Epithelial cell of prostate (primary cell): ENCODE measurements around the gene TEX47.

Experiments
- DNase-seq: peaks from one replicate; pipeline ENCODE4 v3.0.0-alpha.2; 2011; ENCODE audit warnings: low read depth, low spot score
- H3K27ac ChIP-seq: fragments of 450-650 bp; 2 replicates; pipeline ENCODE4 v1.5.1; 2017; ENCODE audit warnings: mild to moderate bottlenecking

The TEX47 gene

DNA sequence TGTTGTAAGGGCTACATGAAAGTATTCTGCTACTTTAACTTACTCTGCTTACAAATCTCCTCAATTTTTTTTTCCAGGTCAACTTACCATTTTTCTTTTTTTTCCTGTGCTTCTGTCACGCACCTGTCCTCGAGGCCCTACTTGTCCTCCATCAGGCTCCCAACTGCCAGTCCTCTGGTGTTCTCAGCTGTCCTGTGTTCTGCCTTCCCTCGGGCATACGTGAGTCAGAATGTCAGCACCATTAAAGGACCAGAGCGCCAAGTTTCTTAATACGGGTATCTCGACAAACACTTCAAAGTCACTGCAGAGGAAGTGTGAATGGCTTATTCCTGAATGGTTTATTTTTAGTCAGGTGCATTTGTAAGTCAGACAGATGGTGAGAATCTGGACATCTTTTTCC lies at the start of gene TEX47:
Gene TEX47 (minus strand): TSS at position 185 of the 400 bp plus-strand sequence. CDS start 795 bp downstream, outside the sequence.
- no peak for DNase-seq
- H3K27ac ChIP-seq = no peak within 1 kb of the TSS

GRCh38 chr7:88845091-88845490 lies 49.6 kb upstream of the TEX47 start:
- H3K27ac ChIP-seq = no peak overlapping the region
- DNase-seq = no peak

DNA sequence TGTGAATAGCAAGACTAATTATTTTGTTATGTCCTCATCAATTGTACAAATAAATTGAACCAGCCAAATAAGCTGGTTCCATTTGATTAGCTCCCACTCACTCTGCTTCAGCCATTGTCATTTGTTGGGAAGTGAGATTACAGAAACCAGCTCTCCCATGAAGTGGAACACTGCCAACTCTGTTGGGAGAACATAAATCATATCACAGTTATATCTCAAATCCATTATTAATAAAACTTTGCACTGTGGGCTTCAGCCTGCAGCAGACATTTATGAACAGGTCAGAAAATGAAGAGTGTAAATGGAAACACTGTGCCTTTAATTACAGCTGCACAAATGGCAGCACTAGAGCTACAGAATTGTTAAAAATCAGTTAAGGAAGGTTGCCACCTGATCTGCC lies 46.7 kb upstream of the TEX47 start:
- no peak for DNase-seq
- no peak overlapping the region for H3K27ac ChIP-seq

- no peak overlapping the region for H3K27ac ChIP-seq
- no peak for DNase-seq
These were observed 39.7 kb upstream of the TEX47 start for GRCh38 chr7:88835147-88835728.

GRCh38 chr7:88826222-88826621 lies 30.7 kb upstream of the TEX47 start:
- DNase-seq = no peak
- no peak overlapping the region for H3K27ac ChIP-seq

DNA sequence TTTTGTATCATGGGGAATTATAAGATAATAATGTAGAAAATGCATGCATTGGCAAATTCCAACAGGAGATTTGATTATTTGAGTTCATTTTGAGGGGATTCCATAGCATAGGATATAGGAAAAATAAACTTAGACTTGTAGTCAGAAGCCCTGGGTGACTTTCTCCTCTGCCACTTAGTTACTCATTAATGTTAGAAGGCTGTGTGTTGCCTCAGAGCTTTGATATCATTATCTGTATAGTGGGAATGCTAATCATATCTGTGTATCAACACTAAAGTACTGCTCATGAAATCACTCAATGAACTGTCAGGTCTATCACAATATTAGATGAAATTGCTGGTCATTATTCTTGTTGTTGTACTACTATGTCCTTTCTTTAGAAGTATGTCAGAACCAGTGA lies 23.0 kb upstream of the TEX47 start:
- DNase-seq = no peak
- H3K27ac ChIP-seq = no peak overlapping the region

DNA sequence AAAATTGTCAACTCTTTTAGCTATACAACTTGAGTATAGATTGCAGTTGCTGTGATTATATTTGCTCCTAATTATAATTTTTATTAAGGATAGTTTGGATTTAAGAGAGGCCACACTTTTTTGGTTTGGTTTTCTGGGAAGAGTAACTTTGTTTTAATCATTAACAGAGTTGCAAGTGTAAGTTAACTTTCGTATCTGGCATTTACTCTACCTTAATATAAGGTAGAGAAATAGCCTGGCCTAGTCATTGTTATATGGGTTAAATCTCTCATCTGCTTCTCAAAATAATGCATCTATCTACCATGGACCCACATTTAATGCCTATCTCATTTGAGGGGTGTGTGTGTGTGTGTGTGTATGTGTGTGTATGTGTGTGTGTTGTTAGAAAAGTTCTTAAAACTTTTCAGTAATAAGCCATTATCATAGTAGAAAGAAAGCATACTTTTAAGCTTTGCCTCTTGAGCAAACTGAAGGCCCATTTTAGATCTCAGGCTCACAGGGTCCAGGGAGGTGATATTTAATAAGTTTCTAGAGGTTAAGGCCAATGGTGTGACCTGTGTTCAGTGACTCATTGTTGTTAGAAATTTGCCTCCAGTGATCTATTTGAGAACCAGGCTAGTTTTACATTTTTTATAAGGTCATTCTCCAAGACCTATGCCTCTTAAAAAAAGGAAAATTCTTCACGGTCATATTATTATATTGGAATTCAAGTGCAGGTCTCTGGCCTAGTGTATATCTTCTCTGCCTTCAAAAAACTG lies 10.9 kb upstream of the TEX47 start:
- DNase-seq = no peak
- no peak overlapping the region for H3K27ac ChIP-seq

DNA sequence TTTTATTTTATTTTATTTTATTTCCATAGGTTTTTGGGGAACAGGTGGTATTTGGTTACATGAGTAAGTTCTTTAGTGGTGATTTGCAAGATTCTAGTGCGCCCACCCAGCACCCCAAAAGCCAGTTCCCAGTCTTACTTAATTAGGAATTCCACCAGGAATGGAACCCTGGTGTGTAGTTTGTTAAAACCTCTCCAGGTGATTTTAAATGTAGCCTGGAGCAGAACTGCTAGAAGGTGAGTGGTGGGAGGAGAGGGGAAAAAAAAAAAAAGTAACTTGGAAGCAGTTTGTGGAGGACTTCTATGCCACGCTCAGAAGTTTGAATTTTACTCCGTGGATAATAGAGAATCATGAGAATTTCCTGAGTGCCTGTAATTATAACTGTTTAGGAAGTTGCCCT lies 5.5 kb upstream of the TEX47 start:
- H3K27ac ChIP-seq = no peak overlapping the region
- no peak for DNase-seq

DNA sequence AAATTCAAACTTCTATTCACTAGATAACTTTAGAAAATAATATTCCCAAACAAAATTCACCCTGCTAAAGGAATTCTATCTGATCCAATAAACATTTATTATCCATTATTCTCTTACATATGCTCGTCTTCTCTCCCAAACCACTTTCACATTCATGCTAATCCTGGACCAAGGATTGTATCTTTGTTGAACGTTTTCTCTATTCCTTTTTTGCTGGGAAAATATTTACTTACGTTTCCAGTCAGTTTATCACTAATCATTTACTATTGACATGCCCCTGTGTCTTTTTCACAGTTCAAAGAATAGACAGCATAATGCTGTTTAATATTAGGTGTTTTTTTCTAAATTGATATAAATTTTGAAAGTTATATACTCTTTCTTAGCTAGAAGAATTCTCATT lies 3.2 kb downstream of the TEX47 start:
- H3K27ac ChIP-seq = no peak overlapping the region
- no peak for DNase-seq

DNA sequence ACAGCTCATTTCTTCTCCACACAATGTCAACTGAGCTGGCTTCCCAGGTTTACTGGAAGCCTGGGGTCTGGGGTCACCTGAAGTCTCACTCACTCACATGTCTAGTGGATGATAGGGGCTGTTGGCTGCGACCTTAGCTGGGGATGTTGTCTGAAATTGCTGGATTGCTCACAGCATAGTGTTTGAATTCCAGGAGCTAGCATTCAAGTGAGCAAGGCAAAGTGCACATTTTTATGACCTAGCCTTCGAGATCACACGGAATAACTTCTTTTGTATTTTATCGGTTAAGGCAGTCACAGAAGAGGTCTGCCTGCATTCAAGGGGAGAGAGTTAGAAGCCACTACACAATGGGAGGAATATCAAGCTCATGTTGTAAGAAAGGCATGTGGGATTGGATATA lies 3.6 kb downstream of the TEX47 start:
- no peak overlapping the region for H3K27ac ChIP-seq
- DNase-seq = no peak

GRCh38 chr7:88789480-88790064 lies 6.0 kb downstream of the TEX47 start:
- H3K27ac ChIP-seq = no peak overlapping the region
- DNase-seq = no peak

- no peak overlapping the region for H3K27ac ChIP-seq
- no peak for DNase-seq
These were observed 7.8 kb downstream of the TEX47 start for GRCh38 chr7:88787777-88788176.

- DNase-seq = no peak
- H3K27ac ChIP-seq = no peak overlapping the region
These were observed 19.7 kb downstream of the TEX47 start for GRCh38 chr7:88775838-88776237.

DNA sequence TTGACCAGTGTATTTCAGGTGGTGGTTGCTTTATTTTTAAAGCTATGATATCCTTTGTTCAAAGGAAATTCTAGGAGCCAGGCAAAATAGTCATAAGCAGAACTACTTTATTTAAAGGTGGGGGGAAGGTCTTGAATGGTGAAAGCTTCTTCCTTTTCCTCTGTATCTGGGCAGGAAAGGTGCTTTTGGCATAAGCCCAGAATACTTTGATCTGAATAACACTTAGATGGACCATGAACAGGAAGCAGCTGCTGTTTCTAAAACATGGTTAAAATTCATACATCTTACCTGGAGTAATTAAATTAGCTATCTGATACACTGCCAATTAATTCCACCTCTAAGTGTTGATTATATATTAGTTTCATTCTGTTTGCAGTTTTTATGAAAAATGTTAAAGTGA lies 22.8 kb downstream of the TEX47 start:
- no peak overlapping the region for H3K27ac ChIP-seq

GRCh38 chr7:88771417-88771816 lies 24.1 kb downstream of the TEX47 start:
- H3K27ac ChIP-seq = no peak overlapping the region
- no peak for DNase-seq

More for the DNA sequence above, 22.8 kb downstream of the TEX47 start:
- DNase-seq = no peak

DNA sequence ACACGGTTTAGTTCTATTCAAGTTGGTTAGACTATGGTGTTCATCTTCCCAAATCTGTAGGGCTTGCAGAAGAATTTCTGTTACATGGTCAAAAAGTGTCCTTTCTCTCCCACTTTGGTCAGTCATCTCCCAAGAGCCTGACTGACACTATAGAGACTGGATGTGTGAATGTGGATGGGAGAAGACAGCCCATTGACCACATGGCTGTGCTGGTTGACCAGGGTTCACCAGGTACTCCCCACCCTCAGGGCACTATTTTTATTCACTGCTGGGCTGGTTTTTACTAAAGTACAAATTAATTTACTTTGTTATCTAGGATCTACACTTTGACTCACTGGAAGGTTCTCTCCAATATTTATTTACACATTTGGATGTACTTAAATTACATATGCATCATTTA lies 33.8 kb downstream of the TEX47 start:
- no peak overlapping the region for H3K27ac ChIP-seq
- DNase-seq = no peak

GRCh38 chr7:88760136-88760515 lies 35.4 kb downstream of the TEX47 start:
- H3K27ac ChIP-seq = no peak overlapping the region
- DNase-seq = no peak

- H3K27ac ChIP-seq = no peak within 1 kb of the TSS
- DNase-seq = no peak
These were observed 36.1 kb downstream of the TEX47 start, which contains the start of gene ZNF804B for GRCh38 chr7:88759230-88760135. TSS of gene ZNF804B (plus strand) at chr7:88759700. CDS start at chr7:88759977, 277 bp downstream.

DNA sequence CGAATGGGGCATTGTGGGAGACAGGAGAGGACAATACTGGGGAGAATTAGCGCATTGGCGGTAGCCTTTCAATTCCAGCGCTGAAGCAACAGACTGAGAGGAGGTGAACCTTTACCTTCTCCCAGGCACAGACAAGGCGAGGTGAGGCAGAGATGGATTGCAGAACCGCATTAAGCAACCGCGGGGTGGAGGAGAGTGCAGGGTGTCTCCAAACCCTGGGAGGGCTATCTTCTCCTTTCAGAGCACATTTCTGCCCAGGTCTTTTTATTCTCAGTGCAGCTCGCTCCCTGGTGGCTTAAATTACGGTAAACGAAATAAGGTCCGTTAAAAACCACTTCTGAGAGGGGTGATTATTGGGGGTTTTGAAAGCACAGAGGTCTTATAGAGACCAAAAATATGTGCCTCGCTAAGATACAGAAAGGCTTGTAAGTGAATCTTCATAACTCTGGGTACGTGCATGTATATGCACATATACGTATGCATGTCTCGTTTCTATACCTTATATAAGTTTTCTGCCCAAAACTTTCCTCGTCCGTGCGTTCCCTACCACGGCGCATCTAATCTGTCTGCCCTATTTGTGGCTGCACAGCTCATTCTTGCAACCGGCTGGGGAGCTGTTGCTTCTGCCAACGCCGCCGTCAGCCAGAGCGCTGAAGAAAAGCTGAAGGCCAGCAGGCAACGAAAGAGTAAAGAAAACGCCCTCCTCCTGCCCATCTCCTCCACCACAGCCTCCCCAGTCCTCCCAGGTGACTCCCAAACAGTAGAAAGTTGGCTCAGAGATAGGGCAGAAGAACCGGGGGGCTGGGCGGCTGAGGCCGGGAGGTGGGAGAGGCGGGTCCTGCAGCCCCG lies 36.9 kb downstream of the TEX47 start:
- DNase-seq = no peak
- H3K27ac ChIP-seq = no peak overlapping the region

GRCh38 chr7:88757371-88757770 lies 38.2 kb downstream of the TEX47 start:
- no peak overlapping the region for H3K27ac ChIP-seq
- no peak for DNase-seq
